HG03432 (cell line): ENCODE measurements around the gene PLCH1.

Source experiments
- ATAC-seq: cut with Tn5 transposase; IDR thresholded peaks from one replicate; pipeline ENCODE4 v1.9.1; 2021; ENCODE audit warnings: mild to moderate bottlenecking, moderate library complexity; ENCODE audit not compliant: unreplicated experiment

PLCH1 gene

GRCh38 chr3:155554777-155555451 lies 190.0 kb downstream of the PLCH1 start:
- ATAC-seq, result peak; percentile 81

- peak; percentile 36 for ATAC-seq
These were observed 191.1 kb downstream of the PLCH1 start for GRCh38 chr3:155553780-155554179.

- no peak for ATAC-seq
These were observed 191.5 kb downstream of the PLCH1 start for GRCh38 chr3:155553326-155553725.

- no peak for ATAC-seq
These were observed 194.5 kb downstream of the PLCH1 start for GRCh38 chr3:155550391-155550790.

- ATAC-seq, result peak; percentile 96
These were observed 195.8 kb downstream of the PLCH1 start for GRCh38 chr3:155549087-155549486.

- no peak for ATAC-seq
These were observed 196.7 kb downstream of the PLCH1 start for GRCh38 chr3:155548195-155548594.

- no peak for ATAC-seq
These were observed 209.8 kb downstream of the PLCH1 start for GRCh38 chr3:155535098-155535497.

GRCh38 chr3:155528579-155528978 lies 216.3 kb downstream of the PLCH1 start:
- no peak for ATAC-seq

- no peak for ATAC-seq
These were observed 219.5 kb downstream of the PLCH1 start for GRCh38 chr3:155525324-155525833.

- no peak for ATAC-seq
These were observed 224.4 kb downstream of the PLCH1 start for GRCh38 chr3:155520463-155520862.

GRCh38 chr3:155519078-155519477 lies 225.8 kb downstream of the PLCH1 start:
- ATAC-seq, result peak; percentile 79

GRCh38 chr3:155517903-155518302 lies 227.0 kb downstream of the PLCH1 start:
- ATAC-seq, result no peak

GRCh38 chr3:155516439-155516838 lies 228.4 kb downstream of the PLCH1 start:
- no peak for ATAC-seq

GRCh38 chr3:155512867-155513261 lies 232.0 kb downstream of the PLCH1 start:
- no peak for ATAC-seq

GRCh38 chr3:155512175-155512866 lies 232.6 kb downstream of the PLCH1 start:
- ATAC-seq, result no peak

GRCh38 chr3:155504682-155505081 lies 240.2 kb downstream of the PLCH1 start:
- ATAC-seq, result no peak

GRCh38 chr3:155502630-155503029 lies 242.2 kb downstream of the PLCH1 start:
- no peak for ATAC-seq

- no peak for ATAC-seq
These were observed 244.6 kb downstream of the PLCH1 start for GRCh38 chr3:155500194-155500818.

GRCh38 chr3:155497930-155498647 lies 246.8 kb downstream of the PLCH1 start:
- ATAC-seq, result no peak

- no peak for ATAC-seq
These were observed 248.7 kb downstream of the PLCH1 start for GRCh38 chr3:155496206-155496605.

- peak; percentile 90 for ATAC-seq
These were observed 249.5 kb downstream of the PLCH1 start for GRCh38 chr3:155495387-155495786.
